Muscle layer of colon (tissue), 2 donors: Measurements from ENCODE around the gene DCST2.

Source experiments
- H3K27ac ChIP-seq: one replicate; pipeline ENCODE4 v1.7.0; 2013; ENCODE audit warnings: low read depth, mild to moderate bottlenecking, low read length, moderate library complexity
- H3K27me3 ChIP-seq, 2 donors: one replicate each; pipeline ENCODE4 v1.7.0; 2013; ENCODE audit warnings: low read length in 2 of 2, mild to moderate bottlenecking in 2 of 2; ENCODE audit not compliant: insufficient read depth in 2 of 2, control insufficient read depth in 1 of 2
- H3K36me3 ChIP-seq: one replicate; pipeline ENCODE4 v1.7.0; 2013; ENCODE audit warnings: mild to moderate bottlenecking, low read length; ENCODE audit not compliant: insufficient read depth
- H3K4me1 ChIP-seq: one replicate; pipeline ENCODE4 v1.7.0; 2013; ENCODE audit warnings: mild to moderate bottlenecking, low read length; ENCODE audit not compliant: insufficient read depth
- H3K4me3 ChIP-seq, 2 donors: one replicate each; pipeline ENCODE4 v1.7.0; 2013; ENCODE audit warnings: low read length in 2 of 2, low read depth in 1 of 2, mild to moderate bottlenecking in 1 of 2, moderate library complexity in 1 of 2
- H3K9ac ChIP-seq: one replicate; pipeline ENCODE4 v1.7.0; 2013; ENCODE audit warnings: low read length
- H3K9me3 ChIP-seq: one replicate; pipeline ENCODE4 v1.7.0; 2013; ENCODE audit warnings: mild to moderate bottlenecking, low read length
- donor health status: abdominal sarcoma.
- donor health status: Adenocarcinoma of cecum.

DCST2 gene

GRCh38 chr1:155043793-155044192 is 10.2 kb upstream of the DCST2 start:
- H3K4me1 ChIP-seq = no peaks in the 10 kb centered on the region
- H3K36me3 ChIP-seq = no peaks in the 10 kb centered on the region
- H3K9me3 ChIP-seq = no peaks in the 10 kb centered on the region
- H3K27ac ChIP-seq = no peak overlapping the region
- no peaks in the 10 kb centered on the region for H3K27me3 ChIP-seq
- H3K4me3 ChIP-seq = no peak overlapping the region
- H3K9ac ChIP-seq = no peak overlapping the region

DNA sequence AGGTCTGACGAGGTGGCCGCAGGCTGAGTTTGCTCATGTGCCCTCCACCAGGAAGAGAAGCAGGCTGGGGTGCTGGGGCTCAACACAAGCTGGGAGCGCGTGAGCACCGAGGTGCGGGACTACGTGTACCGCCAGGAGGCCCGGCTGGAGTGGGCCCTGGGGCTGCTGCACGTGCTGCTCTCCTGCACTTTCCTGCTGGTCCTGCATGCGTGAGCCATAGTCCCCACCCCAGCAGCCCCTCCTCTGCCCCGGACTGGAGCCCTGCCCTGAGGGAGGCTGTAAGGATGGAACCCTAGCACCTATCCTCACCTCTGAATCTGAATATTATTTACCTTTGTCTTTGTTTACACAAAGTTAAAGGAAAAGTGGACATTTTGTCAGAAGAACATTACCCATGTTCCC is 9.7 kb upstream of the DCST2 start:
- no peak overlapping the region for H3K4me3 ChIP-seq
- H3K36me3 ChIP-seq = no peaks in the 10 kb centered on the region
- H3K9ac ChIP-seq = no peak overlapping the region
- H3K4me1 ChIP-seq = no peaks in the 10 kb centered on the region
- no peaks in the 10 kb centered on the region for H3K9me3 ChIP-seq
- H3K27ac ChIP-seq = no peak overlapping the region
- no peaks in the 10 kb centered on the region for H3K27me3 ChIP-seq

DNA sequence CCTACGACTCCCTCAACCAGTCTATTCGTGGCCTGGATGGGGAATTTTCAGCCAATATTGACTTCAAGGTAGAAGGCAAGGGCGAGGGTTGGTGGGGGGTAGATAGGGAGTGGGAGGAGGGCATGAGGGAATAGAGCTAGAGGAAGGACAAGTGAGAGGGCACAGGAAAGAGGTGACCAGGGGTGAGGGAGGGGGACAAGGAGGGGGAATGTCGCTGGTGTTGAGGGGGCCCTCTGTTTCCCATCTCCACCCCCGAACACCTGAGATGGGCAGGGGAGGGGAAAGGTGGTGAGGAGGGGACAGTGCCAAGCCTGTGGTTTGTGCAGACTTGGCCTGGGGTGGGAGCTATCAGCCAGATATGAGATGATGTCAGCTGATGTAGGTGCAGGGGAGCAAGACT is 9.2 kb upstream of the DCST2 start:
- H3K36me3 ChIP-seq = no peaks in the 10 kb centered on the region
- H3K4me1 ChIP-seq = no peaks in the 10 kb centered on the region
- no peaks in the 10 kb centered on the region for H3K9me3 ChIP-seq
- no peak overlapping the region for H3K27ac ChIP-seq
- no peaks in the 10 kb centered on the region for H3K27me3 ChIP-seq
- H3K4me3 ChIP-seq = no peak overlapping the region
- no peak overlapping the region for H3K9ac ChIP-seq

DNA sequence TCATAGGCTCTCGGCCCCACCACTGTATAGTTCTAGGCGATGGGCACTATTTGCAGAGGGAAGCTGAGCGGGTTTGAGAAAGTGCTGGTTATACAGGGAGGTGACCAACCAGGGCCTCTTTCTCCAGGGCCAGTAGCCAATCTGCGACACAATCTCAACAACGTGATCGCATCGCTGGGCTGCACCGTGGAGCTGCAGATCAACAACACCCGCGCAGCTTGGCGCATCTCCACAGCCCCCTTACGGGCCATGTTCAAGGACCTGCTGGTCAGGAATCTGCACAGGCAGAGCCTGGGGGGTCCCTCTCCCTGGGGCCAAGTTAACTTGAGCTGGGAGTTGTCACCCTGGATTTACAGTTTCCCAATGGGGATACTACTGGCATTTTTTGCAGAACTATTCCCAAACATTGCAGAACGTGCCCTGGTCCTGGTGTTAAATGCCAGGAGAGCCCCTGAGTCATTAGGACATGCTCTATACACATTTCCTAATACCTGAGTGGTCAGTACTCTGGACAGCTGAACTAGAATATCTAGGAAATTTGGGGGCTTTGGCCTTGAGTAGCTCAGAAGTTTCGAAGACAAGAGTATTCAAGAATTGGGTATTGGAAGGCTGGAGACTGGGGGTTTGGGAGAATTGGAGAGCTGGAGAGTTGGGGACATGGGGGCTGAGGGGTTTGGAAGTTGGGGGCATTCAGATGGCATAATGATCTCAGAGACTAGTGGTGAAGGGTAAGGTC is 6.9 kb upstream of the DCST2 start:
- no peaks in the 10 kb centered on the region for H3K4me1 ChIP-seq
- no peaks in the 10 kb centered on the region for H3K9me3 ChIP-seq
- no peaks in the 10 kb centered on the region for H3K36me3 ChIP-seq
- H3K4me3 ChIP-seq = no peak overlapping the region
- H3K9ac ChIP-seq = no peak overlapping the region
- no peak overlapping the region for H3K27ac ChIP-seq
- no peaks in the 10 kb centered on the region for H3K27me3 ChIP-seq

DNA sequence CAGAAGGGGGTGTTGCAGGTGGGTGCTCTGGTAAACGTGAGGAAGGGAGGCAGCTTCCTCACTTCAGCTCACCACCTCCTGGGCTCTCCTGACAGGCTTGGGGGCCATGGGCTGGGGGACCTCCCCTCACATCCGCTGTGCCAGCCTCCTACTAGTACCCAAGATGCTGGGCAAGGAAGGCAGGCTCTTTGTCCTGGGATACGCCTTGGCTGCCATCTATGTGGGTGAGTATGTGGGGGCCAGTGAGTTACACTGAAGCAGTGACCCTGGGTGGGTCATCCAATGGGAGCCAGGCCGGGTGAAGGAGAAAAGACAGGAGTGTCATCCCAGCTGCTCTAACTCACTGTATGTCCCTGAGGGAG is 5.7 kb upstream of the DCST2 start:
- Histone ChIP-seq H3K4me1 (no peaks in the 10 kb centered on the region), H3K9ac (no peak overlapping the region), H3K4me3 (no peak overlapping the region), H3K27me3 (no peaks in the 10 kb centered on the region), H3K36me3 (no peaks in the 10 kb centered on the region), H3K9me3 (no peaks in the 10 kb centered on the region), H3K27ac (no peak overlapping the region)

GRCh38 chr1:155038602-155039307 is 5.2 kb upstream of the DCST2 start:
- Histone ChIP-seq H3K4me3 (no peak overlapping the region), H3K9me3 (no peaks in the 10 kb centered on the region), H3K36me3 (no peaks in the 10 kb centered on the region), H3K4me1 (no peaks in the 10 kb centered on the region), H3K27me3 (no peaks in the 10 kb centered on the region), H3K9ac (no peak overlapping the region), H3K27ac (no peak overlapping the region)

GRCh38 chr1:155037851-155038441 is 4.4 kb upstream of the DCST2 start:
- no peaks in the 10 kb centered on the region for H3K4me1 ChIP-seq
- no peak overlapping the region for H3K9ac ChIP-seq
- H3K27ac ChIP-seq = no peak overlapping the region
- H3K4me3 ChIP-seq = no peak overlapping the region
- no peaks in the 10 kb centered on the region for H3K27me3 ChIP-seq
- no peaks in the 10 kb centered on the region for H3K36me3 ChIP-seq
- no peaks in the 10 kb centered on the region for H3K9me3 ChIP-seq

DNA sequence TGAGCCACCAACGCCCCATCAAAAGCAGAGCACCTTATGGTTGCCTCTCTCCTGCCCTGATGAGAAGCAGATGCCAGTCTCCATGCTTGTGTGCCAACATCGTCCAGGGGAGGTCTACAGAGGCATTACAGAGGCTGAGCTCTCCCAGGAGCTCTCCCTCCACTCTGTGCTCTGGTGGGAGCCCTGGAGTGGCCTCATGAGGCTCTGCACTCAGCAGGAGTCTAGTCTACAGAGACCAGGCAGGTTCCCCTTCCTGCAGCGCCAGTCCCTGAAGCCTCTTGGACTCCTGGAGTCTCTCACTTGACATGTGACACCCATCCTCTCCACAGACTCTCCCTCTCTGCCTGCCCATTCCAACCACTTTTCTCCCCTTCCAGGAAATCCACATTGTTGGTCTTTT is 3.5 kb upstream of the DCST2 start:
- H3K9ac ChIP-seq = no peak overlapping the region

DNA sequence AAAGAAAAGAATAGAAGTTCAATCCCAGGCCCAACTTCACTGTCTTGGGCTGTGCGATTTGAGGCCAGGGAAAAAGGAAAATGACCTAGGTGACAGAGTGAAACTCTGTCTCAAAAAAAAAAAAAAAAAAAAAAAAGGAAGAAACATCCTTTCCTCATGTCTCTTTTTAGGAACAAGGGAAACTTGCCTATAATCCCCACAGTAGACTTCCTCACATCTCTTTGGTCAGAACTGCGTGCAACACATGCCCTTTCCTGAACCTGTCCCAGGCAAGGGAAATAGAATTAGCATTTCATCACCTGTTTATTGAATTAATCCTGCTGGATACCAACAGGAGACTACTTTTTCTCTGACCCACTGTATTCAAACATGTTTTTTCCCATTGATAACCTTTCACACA is 2.4 kb upstream of the DCST2 start:
- no peak overlapping the region for H3K27ac ChIP-seq
- no peak overlapping the region for H3K4me3 ChIP-seq
- H3K27me3 ChIP-seq = no peaks in the 10 kb centered on the region
- H3K9me3 ChIP-seq = no peaks in the 10 kb centered on the region
- no peaks in the 10 kb centered on the region for H3K36me3 ChIP-seq
- no peak overlapping the region for H3K9ac ChIP-seq
- no peaks in the 10 kb centered on the region for H3K4me1 ChIP-seq

More for the DNA sequence above, 3.5 kb upstream of the DCST2 start:
- no peaks in the 10 kb centered on the region for H3K36me3 ChIP-seq
- no peak overlapping the region for H3K4me3 ChIP-seq
- H3K4me1 ChIP-seq = no peaks in the 10 kb centered on the region
- no peaks in the 10 kb centered on the region for H3K27me3 ChIP-seq
- no peak overlapping the region for H3K27ac ChIP-seq
- no peaks in the 10 kb centered on the region for H3K9me3 ChIP-seq

DNA sequence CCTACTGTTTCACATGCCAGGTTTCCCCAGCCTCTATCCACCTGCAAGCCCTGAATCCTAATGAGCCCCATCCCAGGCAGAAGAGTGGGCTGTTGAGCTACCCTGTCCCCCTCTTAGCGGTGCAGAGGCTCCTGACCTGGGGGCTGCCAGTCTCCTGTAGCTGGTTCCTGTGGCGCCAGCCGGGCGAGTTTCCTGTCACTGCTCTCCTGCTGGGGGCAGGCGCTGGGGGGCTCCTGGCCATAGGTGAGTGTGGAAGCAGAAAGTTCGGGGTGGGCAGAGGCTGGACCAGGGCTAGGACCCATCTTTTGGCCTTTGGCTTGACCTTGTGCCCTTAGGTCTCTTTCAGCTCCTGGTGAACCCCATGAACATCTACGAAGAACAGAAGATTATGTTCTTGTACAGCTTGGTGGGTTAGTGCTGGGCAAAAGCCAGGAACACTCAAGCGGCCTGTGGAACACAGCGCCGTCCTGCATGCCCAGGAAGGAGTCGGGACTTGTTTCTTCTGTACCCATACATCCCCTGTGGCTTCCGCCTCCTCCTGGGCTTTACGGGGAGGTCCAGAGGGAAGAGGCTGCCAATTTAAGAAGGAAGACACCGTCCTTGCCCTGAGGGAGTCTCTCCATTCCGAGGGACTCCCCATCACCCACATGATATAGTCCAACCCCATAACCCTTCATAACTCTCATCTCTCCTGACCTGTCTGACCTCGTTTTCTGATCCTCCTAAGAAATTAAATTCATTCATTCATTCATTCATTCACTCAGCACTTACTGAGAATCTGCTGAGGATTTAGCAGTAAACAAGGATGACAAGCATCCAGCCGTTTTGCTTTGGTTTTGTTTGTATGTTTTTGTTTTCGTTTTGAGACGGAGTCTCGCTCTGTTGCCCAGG is 982 bp upstream of the DCST2 start:
- H3K36me3 ChIP-seq = no peaks in the 10 kb centered on the region
- H3K27me3 ChIP-seq = no peaks in the 10 kb centered on the region
- H3K9ac ChIP-seq = no peak overlapping the region
- no peaks in the 10 kb centered on the region for H3K9me3 ChIP-seq
- H3K27ac ChIP-seq = no peak overlapping the region
- no peak overlapping the region for H3K4me3 ChIP-seq
- H3K4me1 ChIP-seq = no peaks in the 10 kb centered on the region

GRCh38 chr1:155032886-155033285 is 695 bp downstream of the DCST2 start:
- Histone ChIP-seq H3K27ac (no peak overlapping the region), H3K9ac (no peak overlapping the region), H3K9me3 (no peaks in the 10 kb centered on the region), H3K36me3 (no peaks in the 10 kb centered on the region), H3K4me3 (no peak overlapping the region), H3K27me3 (no peaks in the 10 kb centered on the region), H3K4me1 (no peaks in the 10 kb centered on the region)
